Measurements from ENCODE around the gene PRKAR1B.

The PRKAR1B gene

DNA sequence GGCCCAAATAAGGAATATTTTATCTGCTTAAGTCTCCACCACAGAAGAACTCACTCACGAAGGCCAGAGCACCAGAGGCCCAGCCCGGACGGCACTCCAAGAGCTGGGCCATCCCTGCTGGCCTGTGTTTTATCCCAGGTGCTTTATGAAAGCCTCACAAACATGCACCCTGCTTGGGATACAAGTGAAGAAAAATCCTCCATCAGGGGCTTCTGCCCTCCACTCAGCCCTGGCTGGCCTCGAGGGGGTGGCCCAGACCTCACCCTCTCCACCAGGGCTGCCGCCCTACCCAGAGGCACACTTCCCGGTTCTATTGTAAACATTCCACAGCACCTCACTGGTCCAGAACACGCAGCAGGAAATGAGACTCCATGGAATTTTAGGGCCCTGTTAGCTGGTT lies 20.4 kb downstream of the PRKAR1B start:
- Histone ChIP-seq H3K36me3 (ENCODE audit: low read depth) (peaks cover 4% of the 10 kb centered on the region; the same call in 1 of the 2 replicates), H3K9me3 (ENCODE audit: severe bottlenecking) (no peaks in the 10 kb centered on the region), H3K27me3 (ENCODE audit: insufficient read depth, poor library complexity, severe bottlenecking) (no peaks in the 10 kb centered on the region), H3K4me1 (ENCODE audit: insufficient read depth, poor library complexity, severe bottlenecking) (no peaks in the 10 kb centered on the region), H3K27ac (ENCODE audit: poor library complexity, severe bottlenecking) (no peak overlapping the region), H3K4me3 (ENCODE audit: severe bottlenecking) (no peak overlapping the region)
- DNase-seq (ENCODE audit: low spot score) (no peak), ATAC-seq (ENCODE audit: low read depth) (no peak)
- no peak for TF ChIP-seq CTCF (IDR thresholded peaks at IDR 0.05; ENCODE audit: poor library complexity, severe bottlenecking)

DNA sequence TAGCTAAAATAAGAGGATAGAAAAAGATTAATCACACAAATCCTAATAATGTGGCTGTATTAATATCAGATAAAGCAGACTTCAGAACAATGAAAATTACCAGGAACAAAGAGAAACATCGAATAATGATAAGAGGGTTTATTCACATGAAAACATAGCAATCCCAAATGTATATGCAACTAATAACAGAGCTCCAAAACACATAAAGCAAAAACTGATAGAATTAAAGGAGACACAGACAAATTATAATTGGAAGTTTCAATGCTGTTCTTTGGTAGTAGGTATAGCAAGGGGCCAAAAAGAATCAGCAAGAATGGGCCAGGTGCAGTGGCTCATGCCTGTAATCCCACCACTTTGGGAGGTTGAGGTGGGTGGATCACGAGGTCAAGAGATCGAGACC lies 24.0 kb downstream of the PRKAR1B start:
- ATAC-seq (ENCODE audit: low read depth): no peak
- no peak overlapping the region for H3K4me3 ChIP-seq (ENCODE audit: severe bottlenecking)
- H3K36me3 ChIP-seq (ENCODE audit: low read depth): peaks cover 4% of the 10 kb centered on the region; the same call in 1 of the 2 replicates
- no peaks in the 10 kb centered on the region for H3K9me3 ChIP-seq (ENCODE audit: severe bottlenecking)
- no peaks in the 10 kb centered on the region for H3K4me1 ChIP-seq (ENCODE audit: insufficient read depth, poor library complexity, severe bottlenecking)
- no peak for TF ChIP-seq CTCF (IDR thresholded peaks at IDR 0.05; ENCODE audit: poor library complexity, severe bottlenecking)
- no peak overlapping the region for H3K27ac ChIP-seq (ENCODE audit: poor library complexity, severe bottlenecking)
- DNase-seq (ENCODE audit: low spot score): no peak
- H3K27me3 ChIP-seq (ENCODE audit: insufficient read depth, poor library complexity, severe bottlenecking): no peaks in the 10 kb centered on the region

DNA sequence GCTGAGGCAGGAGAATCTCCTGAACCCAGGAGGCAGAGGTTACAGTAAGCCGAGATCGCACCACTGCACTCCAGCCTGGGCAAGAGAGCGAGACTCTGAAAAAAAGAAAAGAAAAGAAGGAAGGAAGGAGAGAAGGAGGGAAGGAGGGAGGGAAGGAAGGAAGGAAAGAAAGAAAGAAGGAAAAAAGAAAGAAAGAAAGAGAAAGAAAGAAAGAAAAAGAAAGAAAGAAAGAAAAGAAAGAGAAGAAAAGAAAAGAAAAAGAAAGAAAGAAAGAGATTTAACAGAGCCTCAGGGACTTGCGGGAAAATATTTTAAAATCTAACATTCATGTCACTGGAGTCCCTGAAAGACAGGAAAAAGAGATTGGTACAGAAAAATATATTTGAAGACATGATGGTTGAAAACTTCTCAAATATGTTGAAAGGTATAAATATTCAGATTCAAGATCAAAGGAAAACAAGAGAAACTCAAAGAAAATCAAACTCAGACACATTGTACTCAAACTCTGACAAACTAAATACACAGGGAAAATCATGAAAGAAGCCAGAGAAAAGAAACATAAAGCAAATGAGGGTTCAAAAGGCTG lies 25.9 kb downstream of the PRKAR1B start:
- ATAC-seq (ENCODE audit: low read depth) (no peak), DNase-seq (ENCODE audit: low spot score) (no peak)
- no peaks in the 10 kb centered on the region for H3K27me3 ChIP-seq (ENCODE audit: insufficient read depth, poor library complexity, severe bottlenecking)
- no peak for TF ChIP-seq CTCF (IDR thresholded peaks at IDR 0.05; ENCODE audit: poor library complexity, severe bottlenecking)
- no peaks in the 10 kb centered on the region for H3K4me1 ChIP-seq (ENCODE audit: insufficient read depth, poor library complexity, severe bottlenecking)
- peaks cover 4% of the 10 kb centered on the region; the same call in 1 of the 2 replicates for H3K36me3 ChIP-seq (ENCODE audit: low read depth)
- no peak overlapping the region for H3K4me3 ChIP-seq (ENCODE audit: severe bottlenecking)
- no peaks in the 10 kb centered on the region for H3K9me3 ChIP-seq (ENCODE audit: severe bottlenecking)
- H3K27ac ChIP-seq (ENCODE audit: poor library complexity, severe bottlenecking): no peak overlapping the region

DNA sequence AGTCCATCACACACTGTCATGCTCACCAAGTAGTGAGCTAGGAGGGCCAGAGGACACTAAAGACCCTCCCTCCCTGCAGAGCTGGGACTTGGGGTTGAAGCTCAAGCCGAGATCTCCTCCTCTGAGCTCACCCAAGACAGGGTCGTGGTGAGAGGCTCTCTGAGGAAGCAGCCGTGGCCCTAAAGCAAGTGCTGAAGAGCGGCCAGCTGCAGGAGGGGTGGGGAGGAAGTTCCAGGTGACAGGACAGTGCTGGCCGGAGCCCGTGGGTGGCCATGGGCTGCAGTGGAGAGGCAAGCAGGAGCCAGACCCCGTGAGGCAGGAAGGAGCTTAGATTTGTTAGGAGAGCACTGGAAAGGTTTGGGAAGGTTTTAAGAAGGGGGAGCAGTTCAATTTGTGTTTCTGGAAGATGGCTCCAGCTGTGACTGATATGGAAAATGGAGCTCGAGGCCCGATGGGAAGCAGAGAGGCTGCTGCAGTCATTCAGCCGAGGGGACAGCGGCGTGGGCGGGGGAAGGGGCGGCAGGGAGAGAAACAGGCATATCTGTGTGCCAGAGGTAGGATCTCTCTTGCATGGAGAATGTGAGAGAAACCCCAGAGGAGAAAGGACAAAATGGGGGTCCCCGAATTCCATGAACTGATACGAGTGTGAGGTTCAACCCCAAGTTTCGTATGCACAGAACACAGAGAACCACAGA lies 27.5 kb downstream of the PRKAR1B start:
- ATAC-seq (ENCODE audit: low read depth) (no peak), DNase-seq (ENCODE audit: low spot score) (no peak)
- H3K27me3 ChIP-seq (ENCODE audit: insufficient read depth, poor library complexity, severe bottlenecking): no peaks in the 10 kb centered on the region
- TF ChIP-seq CTCF (IDR thresholded peaks at IDR 0.05; ENCODE audit: poor library complexity, severe bottlenecking): no peak
- no peak overlapping the region for H3K27ac ChIP-seq (ENCODE audit: poor library complexity, severe bottlenecking)
- H3K9me3 ChIP-seq (ENCODE audit: severe bottlenecking): no peaks in the 10 kb centered on the region
- H3K4me3 ChIP-seq (ENCODE audit: severe bottlenecking): no peak overlapping the region
- peaks cover 4% of the 10 kb centered on the region; the same call in 1 of the 2 replicates for H3K36me3 ChIP-seq (ENCODE audit: low read depth)
- H3K4me1 ChIP-seq (ENCODE audit: insufficient read depth, poor library complexity, severe bottlenecking): no peaks in the 10 kb centered on the region

Data from RWPE2 (cell line).